HepG2 (cell line): Measurements from ENCODE around the gene KIF27.
"Not testable (repeated sequence)": the region's sequence is repeated elsewhere in the genome, so short reads cannot be mapped to it uniquely, and the experiment has no call there.

Source experiments
- AGO2 ChIP-seq: fragments of 200-400 bp; formaldehyde crosslinking; optimal IDR thresholded peaks from 2 replicates; pipeline ENCODE3; 2017; ENCODE audit warnings: mild to moderate bottlenecking, low read depth, low read length, moderate library complexity
- E2F1 ChIP-seq: sonication (generic); formaldehyde crosslinking; IDR thresholded peaks from 2 replicates; pipeline ENCODE4 v1.5.0; 2020; ENCODE audit warnings: missing genetic modification reagents
- EP300 ChIP-seq, 3 experiments: sonication (generic) in 1 of 3; formaldehyde crosslinking in 1 of 3; IDR thresholded peaks; 2 replicates each; pipeline versions ENCODE4 v1.5.1 to v1.6.1; 2011 to 2020; ENCODE audit warnings: low read depth in 2 of 3, low read length in 2 of 3, borderline replicate concordance in 1 of 3, improper control_type of control experiment in 1 of 3, mild to moderate bottlenecking in 1 of 3, missing genetic modification reagents in 1 of 3, moderate library complexity in 1 of 3
- HMG20B ChIP-seq: conservative IDR thresholded peaks from 2 replicates; pipeline ENCODE4 v1.6.1; 2016; ENCODE audit warnings: missing genetic modification reagents, missing compliant biosample characterization
- SMAD3 ChIP-seq: sonication (generic); formaldehyde crosslinking; IDR thresholded peaks from 2 replicates; pipeline ENCODE4 v1.4.0; 2020; ENCODE audit warnings: missing genetic modification reagents
- SNAI1 ChIP-seq: sonication (generic); formaldehyde crosslinking; IDR thresholded peaks from 2 replicates; pipeline ENCODE4 v1.5.0; 2020; ENCODE audit warnings: mild to moderate bottlenecking, missing genetic modification reagents, borderline replicate concordance
- ZBTB49 ChIP-seq: sonication (generic); formaldehyde crosslinking; IDR thresholded peaks from 2 replicates; pipeline ENCODE4 v1.4.0; 2020; ENCODE audit warnings: missing genetic modification reagents, borderline replicate concordance
- TF ChIP-seq, protein P1 (sequence below): sonication (generic); formaldehyde crosslinking; IDR thresholded peaks from 2 replicates; pipeline ENCODE4 v1.5.0; 2020; ENCODE audit warnings: mild to moderate bottlenecking, missing genetic modification reagents, moderate library complexity
- TF ChIP-seq, protein P2 (sequence below), 2 experiments: sonication (generic) in 1 of 2; formaldehyde crosslinking in 1 of 2; IDR thresholded peaks; 2 replicates each; pipeline versions ENCODE4 v1.5.1 to v1.6.1; 2011 to 2020; ENCODE audit warnings: borderline replicate concordance in 1 of 2, low read depth in 1 of 2, low read length in 1 of 2, mild to moderate bottlenecking in 1 of 2, missing genetic modification reagents in 1 of 2, moderate library complexity in 1 of 2

- TF ChIP-seq AGO2; SNAI1 (CRISPR knock-in tag); EP300 (IDR thresholded peaks at IDR 0.05; ENCODE audit: low read depth in 2 of 2, low read length in 2 of 2); EP300 (CRISPR knock-in tag; IDR thresholded peaks at IDR 0.05; ENCODE audit: borderline replicate concordance); SMAD3 (CRISPR knock-in tag); HMG20B; E2F1 (CRISPR knock-in tag); ZBTB49 (CRISPR knock-in tag): not testable (repeated sequence)
- TF ChIP-seq, protein P1, sequence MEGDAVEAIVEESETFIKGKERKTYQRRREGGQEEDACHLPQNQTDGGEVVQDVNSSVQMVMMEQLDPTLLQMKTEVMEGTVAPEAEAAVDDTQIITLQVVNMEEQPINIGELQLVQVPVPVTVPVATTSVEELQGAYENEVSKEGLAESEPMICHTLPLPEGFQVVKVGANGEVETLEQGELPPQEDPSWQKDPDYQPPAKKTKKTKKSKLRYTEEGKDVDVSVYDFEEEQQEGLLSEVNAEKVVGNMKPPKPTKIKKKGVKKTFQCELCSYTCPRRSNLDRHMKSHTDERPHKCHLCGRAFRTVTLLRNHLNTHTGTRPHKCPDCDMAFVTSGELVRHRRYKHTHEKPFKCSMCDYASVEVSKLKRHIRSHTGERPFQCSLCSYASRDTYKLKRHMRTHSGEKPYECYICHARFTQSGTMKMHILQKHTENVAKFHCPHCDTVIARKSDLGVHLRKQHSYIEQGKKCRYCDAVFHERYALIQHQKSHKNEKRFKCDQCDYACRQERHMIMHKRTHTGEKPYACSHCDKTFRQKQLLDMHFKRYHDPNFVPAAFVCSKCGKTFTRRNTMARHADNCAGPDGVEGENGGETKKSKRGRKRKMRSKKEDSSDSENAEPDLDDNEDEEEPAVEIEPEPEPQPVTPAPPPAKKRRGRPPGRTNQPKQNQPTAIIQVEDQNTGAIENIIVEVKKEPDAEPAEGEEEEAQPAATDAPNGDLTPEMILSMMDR (CRISPR knock-in tag) = not testable (repeated sequence)
- TF ChIP-seq, protein P2, sequence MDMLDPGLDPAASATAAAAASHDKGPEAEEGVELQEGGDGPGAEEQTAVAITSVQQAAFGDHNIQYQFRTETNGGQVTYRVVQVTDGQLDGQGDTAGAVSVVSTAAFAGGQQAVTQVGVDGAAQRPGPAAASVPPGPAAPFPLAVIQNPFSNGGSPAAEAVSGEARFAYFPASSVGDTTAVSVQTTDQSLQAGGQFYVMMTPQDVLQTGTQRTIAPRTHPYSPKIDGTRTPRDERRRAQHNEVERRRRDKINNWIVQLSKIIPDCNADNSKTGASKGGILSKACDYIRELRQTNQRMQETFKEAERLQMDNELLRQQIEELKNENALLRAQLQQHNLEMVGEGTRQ (IDR thresholded peaks at IDR 0.05; ENCODE audit: low read depth, low read length) = not testable (repeated sequence)
- TF ChIP-seq, protein P2 (CRISPR knock-in tag; IDR thresholded peaks at IDR 0.05; ENCODE audit: borderline replicate concordance) = not testable (repeated sequence)
Observed at GRCh38 chr9:83809213-83809612, 112.0 kb downstream of the KIF27 start.
